Tibial artery (tissue), 4 donors: ENCODE data around the gene ROR2.

ENCODE experiments used
- DNase-seq, 2 donors: peaks; one replicate each; pipeline ENCODE4 v3.0.0-alpha.2; 2019
- H3K27ac ChIP-seq, 2 donors: fragments of 200-600 bp; sonication (generic) in 1 of 2; 1 replicate in 1 of 2; 2 replicates in 1 of 2; pipeline ENCODE4 v1.5.1; 2018 to 2019; ENCODE audit warnings: mild to moderate bottlenecking in 1 of 2
- H3K27me3 ChIP-seq, 2 donors: fragments of 200-600 bp; sonication (generic) in 1 of 2; one replicate each; pipeline versions ENCODE4 v1.5.1 to v1.6.0; 2016 to 2019
- H3K36me3 ChIP-seq, 3 donors: fragments of 200-600 bp; sonication (generic) in 2 of 3; one replicate each; pipeline ENCODE4 v1.5.1; 2016 to 2019; ENCODE audit warnings: mild to moderate bottlenecking in 2 of 3
- H3K4me1 ChIP-seq, 4 donors: fragments of 200-600 bp; sonication (generic) in 2 of 4; 1 replicate in 3 of 4; 2 replicates in 1 of 4; pipeline ENCODE4 v1.5.1; 2016 to 2019
- H3K4me3 ChIP-seq, 2 donors: fragments of 200-600 bp; sonication (generic) in 1 of 2; 1 replicate in 1 of 2; 2 replicates in 1 of 2; pipeline ENCODE4 v1.5.1; 2018 to 2019; ENCODE audit warnings: mild to moderate bottlenecking in 2 of 2
- H3K9me3 ChIP-seq, 3 donors: fragments of 200-600 bp; sonication (generic) in 1 of 3; one replicate each; pipeline ENCODE4 v1.5.1; 2016 to 2019
- CTCF ChIP-seq, 2 experiments: fragments of 200-600 bp in 1 of 2; fragments of 450-650 bp in 1 of 2; IDR thresholded peaks; one replicate each; pipeline ENCODE4 v1.5.1; 2017 to 2019; ENCODE audit warnings: antibody characterized with exemption in 2 of 2, mild to moderate bottlenecking in 1 of 2, moderate library complexity in 1 of 2
- intact Hi-C: fragments of 100-400 bp; cut with DNase I; formaldehyde crosslinking; loops from one replicate; pipeline ENCODE4 v1.15.0; 2023; ENCODE audit warnings: low total_unique reads

The ROR2 gene

DNA sequence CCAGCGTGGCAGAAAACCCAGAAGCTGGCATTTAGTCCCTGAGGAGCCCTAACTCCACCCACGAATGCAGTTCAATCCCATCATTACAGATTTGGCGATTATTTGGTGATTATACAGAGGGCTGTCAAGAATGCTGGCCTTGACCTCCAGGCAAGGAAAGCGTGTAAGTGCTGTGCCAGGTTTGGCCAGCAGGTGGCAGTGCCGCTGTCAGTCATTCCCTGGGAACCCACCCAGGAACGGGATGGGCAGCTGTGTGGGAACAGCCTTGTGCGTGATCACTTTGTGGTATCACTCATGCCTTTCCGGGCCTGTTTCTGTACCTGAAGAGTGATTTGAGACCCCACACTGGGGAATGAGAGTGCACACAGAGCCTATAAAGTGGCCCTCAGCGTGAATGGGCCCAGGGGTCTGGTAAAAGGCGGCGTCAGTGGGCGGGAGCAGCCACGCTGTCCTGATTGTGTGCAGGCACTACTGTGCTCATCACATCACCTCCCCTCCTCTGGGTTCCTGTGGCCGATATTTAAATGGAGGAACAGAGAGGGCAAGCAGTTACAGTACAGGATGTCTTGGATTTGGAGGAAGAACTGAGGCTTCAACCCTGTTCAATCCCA, 215.6 kb downstream of the ROR2 start:
- intact Hi-C loops, result loop anchor here (5.0 kb wide), 1 partner anchor 817 kb away; no protein-coding TSS in a partner anchor
- TF ChIP-seq CTCF (IDR thresholded peaks at IDR 0.05), result peak; percentile 67 to 94
- H3K36me3 ChIP-seq, result no peaks in the 10 kb centered on the region
- H3K27ac ChIP-seq, result no peak overlapping the region
- H3K27me3 ChIP-seq, result peaks cover 0 to 6% of the 10 kb centered on the region in 2 donors
- DNase-seq, result peak in 1 of 2 donors; percentile 64
- H3K9me3 ChIP-seq, result no peaks in the 10 kb centered on the region
- H3K4me3 ChIP-seq, result no peak overlapping the region
- H3K4me1 ChIP-seq, result no peaks in the 10 kb centered on the region

DNA sequence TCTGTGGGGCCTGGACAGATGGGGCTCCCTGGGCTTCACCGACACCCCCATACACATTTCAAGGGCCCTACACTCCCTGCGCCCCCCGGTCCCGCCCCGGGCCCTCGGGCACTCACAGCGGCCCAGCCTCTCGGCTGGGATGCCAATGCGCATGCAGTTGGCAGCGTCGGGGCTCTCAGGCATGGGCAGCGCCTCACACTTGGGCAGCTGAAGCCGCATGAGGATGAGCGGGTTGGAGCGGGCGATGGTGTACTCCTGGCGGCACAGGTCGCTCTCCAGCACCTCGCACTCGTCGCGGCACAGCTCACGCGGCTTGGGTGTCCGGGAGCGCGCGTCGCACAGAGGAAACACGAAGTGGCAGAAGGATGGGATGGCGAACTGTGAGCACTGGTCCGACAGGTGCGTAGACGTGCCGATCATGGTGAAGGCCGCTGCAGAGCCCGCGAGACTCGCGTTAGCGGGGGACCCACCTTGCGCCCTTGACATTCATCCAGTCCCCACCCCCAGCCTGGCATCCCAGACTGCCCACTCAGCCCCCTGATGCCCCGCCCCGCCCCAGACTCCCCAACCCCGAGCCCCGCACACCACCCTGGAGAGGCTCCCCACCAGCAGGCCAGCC, 216.9 kb downstream of the ROR2 start:
- Histone ChIP-seq H3K9me3 (no peaks in the 10 kb centered on the region), H3K27me3 (peaks cover 0 to 6% of the 10 kb centered on the region in 2 donors), H3K36me3 (no peaks in the 10 kb centered on the region), H3K4me1 (no peaks in the 10 kb centered on the region), H3K4me3 (no peak overlapping the region), H3K27ac (no peak overlapping the region)
- intact Hi-C loops, result loop anchor here (5.0 kb wide), 1 partner anchor 816 kb away; no protein-coding TSS in a partner anchor
- no peak for TF ChIP-seq CTCF (IDR thresholded peaks at IDR 0.05)
- no peak for DNase-seq

GRCh38 chr9:91732187-91733005, 217.6 kb downstream of the ROR2 start:
- no peaks in the 10 kb centered on the region for H3K9me3 ChIP-seq
- no peak overlapping the region for H3K27ac ChIP-seq
- H3K27me3 ChIP-seq, result peaks cover 0 to 6% of the 10 kb centered on the region in 2 donors
- H3K4me1 ChIP-seq, result no peaks in the 10 kb centered on the region
- H3K4me3 ChIP-seq, result no peak overlapping the region
- no peak for TF ChIP-seq CTCF (IDR thresholded peaks at IDR 0.05)
- no peak for DNase-seq
- intact Hi-C loops, result loop anchor here (5.0 kb wide), 1 partner anchor 815 kb away; no protein-coding TSS in a partner anchor
- H3K36me3 ChIP-seq, result no peaks in the 10 kb centered on the region

- no peak overlapping the region for H3K4me3 ChIP-seq
- DNase-seq, result no peak
- H3K36me3 ChIP-seq, result no peaks in the 10 kb centered on the region
- no peak overlapping the region for H3K27ac ChIP-seq
- intact Hi-C loops, result loop anchor here (5.0 kb wide), 1 partner anchor 814 kb away; no protein-coding TSS in a partner anchor
- TF ChIP-seq CTCF (IDR thresholded peaks at IDR 0.05), result no peak
- H3K4me1 ChIP-seq, result no peaks in the 10 kb centered on the region
- peaks cover 0 to 3% of the 10 kb centered on the region in 2 donors for H3K27me3 ChIP-seq
- no peaks in the 10 kb centered on the region for H3K9me3 ChIP-seq
Measured at GRCh38 chr9:91730806-91731205, 219.2 kb downstream of the ROR2 start.

DNA sequence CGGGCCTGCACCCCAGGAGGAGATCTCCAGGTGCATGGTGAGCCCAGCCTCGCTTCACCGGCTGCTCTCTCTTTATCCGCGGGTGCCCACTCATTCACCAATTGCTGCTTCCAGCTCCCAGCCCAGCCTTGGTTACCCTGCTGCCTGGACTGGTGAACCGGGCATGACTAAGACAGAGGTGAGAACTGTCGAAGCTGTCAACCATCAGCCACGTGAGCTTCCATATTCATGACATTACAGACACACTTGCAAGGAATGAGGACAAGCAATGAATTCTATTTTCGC, 220.5 kb downstream of the ROR2 start:
- no peaks in the 10 kb centered on the region for H3K36me3 ChIP-seq
- no peaks in the 10 kb centered on the region for H3K4me1 ChIP-seq
- peaks cover 0 to under 1% of the 10 kb centered on the region in 2 donors for H3K27me3 ChIP-seq
- DNase-seq, result no peak
- TF ChIP-seq CTCF (IDR thresholded peaks at IDR 0.05), result no peak
- intact Hi-C loops, result no loop called here
- no peak overlapping the region for H3K4me3 ChIP-seq
- H3K9me3 ChIP-seq, result no peaks in the 10 kb centered on the region
- H3K27ac ChIP-seq, result no peak overlapping the region
